Measurements from ENCODE around the gene SELENBP1.
A peak's percentile ranks its signal among the peaks of the same experiment; 100 is the strongest.
"Not testable (repeated sequence)": the region's sequence is repeated elsewhere in the genome, so short reads cannot be mapped to it uniquely, and the experiment has no call there.

SELENBP1 gene

DNA sequence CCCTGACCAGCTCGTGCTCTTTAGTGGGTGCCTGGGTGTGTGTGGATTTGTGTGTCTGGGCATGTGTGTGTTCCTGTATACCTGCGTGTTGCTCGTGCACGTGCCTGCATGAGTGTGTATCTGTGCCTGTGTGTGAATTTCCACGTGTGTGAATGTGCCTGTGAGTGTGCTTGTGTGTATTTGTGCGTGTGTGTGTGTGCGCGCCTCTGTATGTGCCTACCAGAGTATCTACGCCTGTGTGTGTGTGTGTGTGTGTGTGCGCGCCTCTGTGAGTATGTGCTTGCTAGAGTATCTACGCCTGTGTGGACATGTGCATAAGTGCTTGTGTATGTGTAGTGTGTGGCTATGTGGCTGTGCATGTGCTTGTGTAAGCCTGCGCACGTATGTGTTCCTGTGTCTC, 691 bp upstream of the SELENBP1 start:
- DNase-seq = no peak

DNA sequence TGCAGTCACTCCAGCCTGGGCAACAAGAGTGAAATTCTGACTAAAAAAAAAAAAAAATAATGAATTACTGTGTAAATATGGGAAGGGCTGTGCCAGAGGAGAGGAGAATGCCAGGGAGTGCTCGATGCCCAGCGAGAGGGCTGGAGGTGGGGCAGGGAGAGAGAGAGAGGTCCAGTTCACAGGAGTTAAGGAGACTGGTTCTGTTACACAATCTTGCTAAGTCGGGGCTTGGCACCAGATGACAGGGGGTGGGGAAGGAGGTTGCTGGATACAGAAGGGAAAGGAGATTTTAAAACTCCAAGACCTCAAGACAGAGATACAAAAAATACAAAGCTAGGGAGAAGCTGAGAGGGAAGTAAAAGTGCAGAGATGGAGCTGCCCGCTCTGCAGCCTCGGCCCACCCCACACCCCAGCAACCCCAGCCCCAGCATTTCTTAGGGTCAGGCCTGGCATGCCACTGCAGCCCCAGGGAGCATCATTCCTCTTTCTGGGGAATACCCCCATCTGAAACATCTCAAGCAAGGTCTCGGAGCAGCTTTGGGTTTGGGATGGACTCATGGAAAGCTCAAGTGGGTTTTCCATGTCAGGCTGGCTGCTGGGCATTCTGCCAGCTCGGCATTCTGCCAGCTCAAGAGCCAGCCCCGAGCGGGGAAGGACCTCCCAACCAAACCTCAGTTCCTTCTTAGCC, 991 bp downstream of the SELENBP1 start:
- DNase-seq = no peak

DNA sequence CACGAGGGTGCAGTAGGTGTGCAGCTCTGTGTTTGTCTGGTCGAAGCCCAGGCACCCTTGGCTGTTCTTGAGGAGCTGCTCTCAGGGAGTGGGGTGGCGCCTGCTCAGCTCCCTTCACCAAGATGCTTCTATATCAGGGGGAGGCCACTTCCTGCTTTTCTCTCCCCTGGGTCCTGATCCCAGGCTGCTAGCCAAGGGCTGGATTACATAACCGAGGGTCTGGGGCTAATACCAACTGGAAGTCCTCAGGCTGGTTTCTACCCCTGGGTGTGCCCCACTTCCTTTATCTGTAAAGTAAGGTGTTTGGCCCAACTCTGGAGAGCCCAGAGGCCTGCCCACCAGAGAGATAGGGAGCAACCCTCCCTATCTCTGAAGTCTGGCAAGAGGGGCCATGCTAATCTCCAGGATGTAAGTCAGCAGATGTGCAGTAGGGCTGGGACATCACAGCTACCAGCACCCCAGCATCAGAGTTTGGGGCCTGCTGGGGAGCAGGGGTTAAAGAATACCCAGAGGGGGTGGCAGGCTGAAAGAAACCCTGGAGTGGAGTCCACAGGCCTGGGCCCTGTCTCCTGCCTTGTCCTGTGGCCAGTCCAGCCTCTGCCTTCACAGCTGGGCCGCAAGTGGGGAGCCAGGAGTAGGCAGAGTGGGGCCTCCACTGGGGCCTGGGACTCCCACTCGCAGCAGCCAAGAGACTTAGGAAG, 2.1 kb downstream of the SELENBP1 start:
- peak; percentile 7 to 16 for DNase-seq

DNA sequence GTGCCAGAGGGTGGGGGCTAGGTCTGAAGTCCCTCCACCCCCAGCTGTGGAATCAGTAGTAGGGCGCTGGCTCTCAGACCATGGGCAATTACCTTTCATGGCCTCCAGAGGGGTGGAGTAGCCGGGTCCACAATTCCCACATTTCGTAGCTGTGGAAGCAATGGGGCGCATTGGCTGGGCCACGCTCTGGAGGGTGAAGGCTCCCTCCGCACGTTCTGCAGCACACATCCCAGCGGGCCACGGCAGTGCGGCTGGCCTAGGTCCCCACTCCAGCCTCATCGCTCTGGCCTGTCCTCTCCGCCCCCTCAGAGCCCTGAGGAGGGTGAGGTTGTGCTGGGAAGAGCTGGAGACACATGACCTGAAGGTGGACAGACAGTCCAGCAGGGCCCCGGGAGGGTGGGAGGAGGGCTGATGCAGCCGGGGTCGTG, 2.9 kb downstream of the SELENBP1 start:
- DNase-seq = no peak

DNA sequence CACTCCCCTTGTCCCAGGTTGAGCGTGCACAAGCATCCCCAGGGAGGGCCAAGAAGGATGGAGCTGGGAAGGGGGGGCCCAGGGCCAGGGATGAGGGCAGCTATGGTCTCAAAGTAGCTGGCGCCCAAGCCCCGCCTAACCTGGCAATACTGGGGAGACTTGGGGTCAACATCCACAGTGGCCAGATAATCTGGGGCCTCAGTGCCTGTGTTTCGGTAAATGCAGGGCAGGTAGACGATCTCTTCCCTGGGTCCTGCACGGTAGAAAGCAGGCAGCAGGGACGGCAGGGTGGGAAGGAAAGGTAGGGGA, 3.2 kb downstream of the SELENBP1 start:
- no peak for DNase-seq

DNA sequence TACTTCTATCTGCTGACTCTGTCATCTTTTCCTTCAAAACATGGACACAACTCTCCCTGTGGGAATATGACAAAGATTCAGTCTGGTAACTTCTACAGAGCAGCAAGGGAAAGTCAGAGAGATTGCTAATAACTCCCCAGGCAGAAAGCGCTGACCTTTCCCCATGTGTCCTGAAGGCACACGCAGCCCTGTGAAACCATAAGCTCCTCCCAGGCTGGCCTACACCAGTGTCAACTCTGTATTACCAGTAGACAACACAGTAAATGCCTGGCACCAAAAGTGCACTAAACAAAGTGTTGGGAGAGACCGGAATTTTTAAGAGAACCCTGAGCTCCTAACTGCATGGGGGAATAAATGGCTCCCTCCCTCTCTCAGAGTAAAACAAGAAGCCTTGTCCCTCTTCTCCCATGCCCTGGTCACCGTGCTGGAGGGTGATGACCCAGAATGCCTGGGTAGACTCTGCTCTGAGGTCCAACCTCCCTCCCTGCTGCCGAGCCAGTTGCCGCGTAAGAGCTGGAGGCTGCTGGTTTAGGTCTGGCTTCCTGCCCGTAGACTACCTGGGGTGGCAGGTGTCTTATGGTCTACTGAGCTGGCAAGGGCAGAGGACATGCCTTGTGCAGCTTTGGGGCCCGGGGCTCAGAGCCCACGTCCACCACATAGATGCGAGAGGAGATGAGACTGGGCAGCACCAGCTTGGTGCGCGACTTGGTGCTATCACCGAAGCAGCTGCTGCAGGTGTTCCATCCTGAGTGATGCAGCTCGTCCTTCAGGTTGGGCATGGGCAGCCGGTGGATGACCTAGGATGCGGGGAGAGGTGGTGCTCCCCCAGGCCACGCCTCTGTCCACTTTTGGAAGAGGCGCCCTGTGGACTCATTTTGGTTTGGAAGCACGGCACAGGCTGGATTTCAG, 3.9 kb downstream of the SELENBP1 start:
- DNase-seq = no peak

DNA sequence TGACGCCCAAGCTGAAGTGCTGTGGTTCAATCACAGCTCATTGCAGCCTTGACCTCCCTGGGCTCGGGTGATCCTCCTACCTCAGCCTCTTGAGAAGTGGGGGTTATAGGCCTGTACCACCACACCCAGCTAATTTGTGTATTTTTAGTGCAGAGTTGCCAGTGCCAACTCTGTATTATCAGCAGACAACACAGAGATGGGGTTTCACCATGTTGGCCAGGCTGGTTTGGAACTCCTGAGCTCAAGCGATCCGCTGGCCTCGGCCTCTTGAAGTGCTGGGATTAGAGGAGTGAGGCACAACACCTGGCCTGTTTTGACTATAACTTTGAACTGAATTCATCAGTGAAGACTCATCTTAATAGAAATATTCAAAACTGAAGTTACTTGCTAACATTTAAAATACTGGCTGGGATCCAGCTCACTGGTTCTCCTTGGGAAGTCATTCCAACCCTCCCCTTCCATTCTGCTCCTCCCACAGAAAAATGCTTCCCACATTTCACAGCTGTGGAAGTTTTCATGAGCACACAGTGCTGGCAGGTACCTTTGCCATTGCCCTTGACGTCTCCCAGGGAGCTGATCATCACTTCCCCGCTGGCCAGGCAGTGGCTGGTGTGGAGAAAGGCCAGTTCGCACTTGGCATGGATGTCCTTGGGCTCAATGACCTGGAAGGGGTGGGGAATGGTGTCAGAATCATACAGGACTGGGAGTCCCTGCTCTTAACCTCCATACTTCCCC, 4.7 kb downstream of the SELENBP1 start:
- DNase-seq = no peak

DNA sequence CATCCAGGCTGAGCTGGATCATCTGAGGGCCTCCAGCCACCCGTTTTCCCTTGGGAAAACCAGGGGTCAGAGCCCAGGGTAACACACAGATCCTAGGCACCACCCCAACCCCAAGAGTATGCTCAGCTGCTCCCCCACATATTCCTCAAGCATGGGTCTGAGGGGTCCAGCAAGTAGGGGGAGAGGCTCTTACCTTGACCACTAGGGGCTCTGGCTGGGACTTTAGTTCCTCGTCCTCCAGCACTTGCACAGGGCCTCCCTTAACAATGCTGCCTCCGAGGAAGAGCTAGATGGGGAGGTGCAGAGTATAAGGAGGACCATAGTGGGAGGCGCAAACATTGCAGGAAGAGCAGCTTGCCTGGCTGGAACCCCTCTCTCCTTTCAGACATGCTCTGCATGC, 7.5 kb downstream of the SELENBP1 start:
- no peak for DNase-seq

DNA sequence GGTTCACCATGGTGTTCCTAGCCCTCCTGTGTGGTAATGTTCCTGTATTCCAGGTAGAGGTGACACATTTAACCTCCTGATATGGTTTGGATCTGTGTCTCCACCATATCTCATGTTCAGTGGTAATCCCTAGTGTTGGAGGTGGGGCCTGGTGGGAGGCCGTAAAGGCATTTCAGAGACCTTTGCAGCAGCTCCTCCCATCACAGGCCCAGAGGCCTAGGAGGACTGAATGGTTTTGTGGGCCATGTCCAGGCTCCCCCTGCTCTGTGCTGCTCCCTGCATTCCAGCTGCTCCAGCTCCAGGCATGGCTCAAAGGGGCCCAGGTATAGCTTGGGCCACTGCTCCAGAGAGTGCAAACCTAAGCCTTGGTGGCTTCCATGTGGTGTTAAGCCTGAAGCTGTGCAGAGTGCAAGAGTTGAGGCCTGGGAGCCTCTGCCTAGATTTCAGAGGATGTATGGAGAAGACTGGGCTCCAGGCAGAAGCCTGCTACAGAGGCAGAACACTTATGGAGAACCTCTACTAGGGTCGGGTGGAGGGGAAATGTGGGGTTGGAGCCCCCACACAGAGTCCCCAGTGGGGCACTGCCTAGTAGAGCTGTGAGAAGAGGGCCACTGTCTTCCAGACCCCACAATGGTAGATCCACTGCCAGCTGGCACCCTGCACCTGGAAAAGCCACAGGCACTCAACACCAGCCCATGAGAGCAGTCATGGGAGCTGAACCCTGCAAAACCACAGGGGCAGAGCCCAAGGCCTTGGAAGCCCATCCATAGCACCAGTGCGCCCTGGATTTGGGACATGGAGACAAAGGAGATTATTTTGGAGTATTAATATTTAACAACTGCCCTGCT, 10.0 kb downstream of the SELENBP1 start:
- DNase-seq = no peak

DNA sequence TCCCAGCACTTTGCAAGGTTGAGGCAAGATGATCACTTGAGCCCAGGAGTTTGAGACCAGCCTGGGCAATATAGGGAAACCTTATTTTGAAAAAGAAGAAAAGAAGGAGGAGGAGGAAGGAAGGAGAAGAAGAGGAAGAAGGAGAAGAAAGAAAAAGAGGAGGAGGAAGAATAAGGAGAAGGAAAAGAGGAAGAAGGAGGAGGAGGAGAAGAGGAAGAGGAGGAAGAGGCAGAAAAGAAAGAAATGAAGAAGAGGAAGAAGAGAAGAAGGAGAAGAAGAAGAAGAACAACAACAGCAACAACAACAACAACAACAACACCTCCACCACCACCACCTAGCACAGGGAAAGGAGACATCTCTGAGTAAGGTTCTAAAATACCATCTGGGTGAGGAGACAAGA, 10.6 kb downstream of the SELENBP1 start:
- DNase-seq = no peak

DNA sequence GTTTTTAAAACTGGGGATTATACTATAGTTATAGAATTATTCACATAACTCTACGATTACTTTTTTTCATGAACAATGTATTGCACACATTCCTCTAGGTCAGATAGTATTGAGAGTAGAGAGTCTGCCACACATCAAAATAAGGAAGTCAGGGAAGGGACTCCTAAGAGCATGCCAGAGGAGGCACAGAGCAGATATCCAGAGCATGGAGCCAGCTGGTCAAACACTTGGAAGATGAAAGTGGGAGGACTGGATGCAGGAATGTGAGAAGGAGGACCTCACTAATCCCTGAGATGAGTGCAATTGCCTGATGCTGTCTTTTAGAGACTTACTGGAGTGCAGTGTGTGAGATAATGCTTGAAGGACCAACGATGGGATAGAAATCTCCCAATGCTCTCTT, 15.8 kb downstream of the SELENBP1 start:
- DNase-seq = no peak

DNA sequence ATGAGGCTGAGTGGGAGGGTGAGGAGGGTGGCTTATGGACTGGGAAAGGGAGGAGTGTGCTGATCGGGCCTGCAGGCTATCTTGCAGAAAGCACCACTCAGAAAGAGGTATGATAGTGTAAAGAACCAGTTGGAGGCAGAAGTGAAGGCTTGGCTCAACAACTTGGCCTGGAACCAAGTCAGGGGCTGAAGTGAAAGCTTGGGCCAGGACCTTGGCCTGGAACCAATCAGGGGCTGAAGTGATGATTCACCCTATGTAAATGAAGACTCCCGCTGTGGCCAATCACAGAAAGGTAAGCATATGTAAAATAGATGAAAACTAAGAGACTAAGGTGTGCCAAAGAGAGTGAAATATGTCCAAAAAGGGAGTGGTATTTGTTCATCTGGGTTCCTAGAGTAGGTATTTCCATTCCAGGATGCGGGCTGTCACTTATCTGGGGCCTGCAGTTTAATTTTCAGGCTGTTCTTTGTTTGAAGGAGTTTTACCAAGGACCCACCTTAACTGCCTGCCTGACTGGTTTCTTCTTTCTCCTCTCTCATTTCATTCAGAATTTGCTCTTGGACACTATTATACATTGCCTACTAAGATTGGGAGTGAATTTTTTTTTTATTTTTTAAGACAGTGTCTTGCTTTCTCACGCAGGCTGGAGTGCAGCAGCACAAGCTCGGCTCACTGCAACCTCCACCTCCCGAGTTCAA, 20.3 kb downstream of the SELENBP1 start:
- no peak for DNase-seq

DNA sequence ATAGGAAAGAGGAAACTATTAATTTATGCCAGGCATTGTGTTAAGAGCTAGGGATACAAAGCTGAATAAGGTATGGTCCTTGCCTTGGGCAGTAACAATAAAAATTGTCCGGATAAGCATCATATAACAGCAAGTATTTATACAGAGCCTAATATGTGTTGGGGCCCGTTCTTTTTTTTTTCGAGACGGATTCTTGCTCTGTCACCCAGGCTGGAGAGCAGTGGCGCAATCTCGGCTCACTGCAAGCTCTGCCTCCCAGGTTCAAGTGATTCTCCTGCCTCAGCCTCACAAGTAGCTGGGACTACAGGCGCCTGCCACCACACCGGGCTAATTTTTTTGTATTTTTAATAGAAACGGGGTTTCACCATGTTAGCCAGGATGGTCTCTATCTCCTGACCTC, 22.2 kb downstream of the SELENBP1 start:
- not testable (repeated sequence) for DNase-seq

DNA sequence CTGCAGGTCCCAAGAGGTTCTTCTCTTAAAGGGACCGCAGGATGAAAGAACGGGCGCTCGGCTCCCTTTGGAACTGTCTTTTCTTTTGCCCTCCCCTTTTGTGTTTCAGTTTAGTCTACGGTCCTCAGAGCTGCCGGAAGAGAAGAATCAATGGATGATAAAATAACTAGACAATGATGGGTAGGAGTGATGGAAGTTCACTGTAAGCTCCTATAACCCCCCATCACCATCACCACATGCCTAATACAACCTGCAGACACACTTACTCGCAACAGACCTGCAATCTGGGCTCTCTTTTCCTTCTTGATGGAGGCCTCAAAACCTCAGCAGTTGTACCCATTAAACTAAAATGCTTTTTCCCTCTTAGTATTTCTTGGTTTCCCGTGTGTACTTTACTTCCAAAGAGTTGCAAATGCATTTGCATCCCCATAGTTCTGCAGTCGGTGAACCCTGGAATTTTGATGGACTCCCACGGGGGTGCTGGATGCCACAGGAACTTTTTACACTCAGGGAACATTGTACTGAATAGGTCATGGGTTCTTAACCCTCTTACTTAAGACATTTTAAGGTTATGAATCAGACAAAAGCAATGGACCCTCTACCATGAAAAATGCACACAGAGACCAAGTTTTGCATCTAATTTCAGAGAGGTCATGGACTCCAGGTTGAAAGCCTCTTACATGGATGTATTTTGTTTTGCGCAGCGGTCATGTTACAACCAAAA, 24.8 kb downstream of the SELENBP1 start:
- no peak for DNase-seq

DNA sequence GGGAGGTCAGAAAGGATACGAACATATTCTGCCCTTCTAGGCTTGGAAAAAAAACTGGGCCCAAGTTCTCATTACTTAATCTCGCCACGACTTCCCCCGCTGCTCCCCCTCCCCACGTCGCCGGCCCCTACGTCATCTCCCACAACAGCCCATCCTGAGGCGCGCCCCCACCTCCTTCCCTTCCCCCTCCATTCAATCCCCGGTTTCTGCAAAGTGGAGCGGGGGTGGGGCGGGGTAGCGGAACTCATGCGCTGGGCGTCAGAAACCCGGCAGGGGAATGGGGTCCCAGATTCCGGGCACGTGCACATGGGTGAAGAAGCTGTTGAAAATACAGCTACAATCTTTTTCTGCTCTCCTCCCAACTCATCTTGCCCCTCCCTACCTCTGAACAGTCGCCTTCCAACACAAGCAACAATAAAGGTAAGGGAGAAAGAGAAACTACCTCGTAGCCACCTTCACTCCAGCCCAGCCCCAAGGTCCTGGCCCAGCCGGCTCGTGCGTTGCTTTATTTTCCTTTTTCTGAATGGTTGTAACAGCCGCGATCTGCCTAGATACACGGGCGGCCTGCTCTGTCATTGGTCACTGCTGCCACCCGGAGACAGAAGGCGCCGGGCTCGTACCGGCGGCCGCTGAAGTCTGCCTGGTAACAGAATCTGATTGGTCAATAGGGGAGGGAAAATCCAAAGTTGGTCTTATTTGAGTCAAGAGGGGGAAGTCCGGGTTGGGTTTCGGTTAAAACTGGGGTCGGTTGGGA, 25.6 kb downstream of the SELENBP1 start, which contains the start of gene RFX5:
Gene RFX5, minus strand, starts transcription at position 484 of the 754 bp plus-strand sequence. CDS start 932 bp downstream, outside the sequence.
- peak; percentile 98 to 99 for DNase-seq

DNA sequence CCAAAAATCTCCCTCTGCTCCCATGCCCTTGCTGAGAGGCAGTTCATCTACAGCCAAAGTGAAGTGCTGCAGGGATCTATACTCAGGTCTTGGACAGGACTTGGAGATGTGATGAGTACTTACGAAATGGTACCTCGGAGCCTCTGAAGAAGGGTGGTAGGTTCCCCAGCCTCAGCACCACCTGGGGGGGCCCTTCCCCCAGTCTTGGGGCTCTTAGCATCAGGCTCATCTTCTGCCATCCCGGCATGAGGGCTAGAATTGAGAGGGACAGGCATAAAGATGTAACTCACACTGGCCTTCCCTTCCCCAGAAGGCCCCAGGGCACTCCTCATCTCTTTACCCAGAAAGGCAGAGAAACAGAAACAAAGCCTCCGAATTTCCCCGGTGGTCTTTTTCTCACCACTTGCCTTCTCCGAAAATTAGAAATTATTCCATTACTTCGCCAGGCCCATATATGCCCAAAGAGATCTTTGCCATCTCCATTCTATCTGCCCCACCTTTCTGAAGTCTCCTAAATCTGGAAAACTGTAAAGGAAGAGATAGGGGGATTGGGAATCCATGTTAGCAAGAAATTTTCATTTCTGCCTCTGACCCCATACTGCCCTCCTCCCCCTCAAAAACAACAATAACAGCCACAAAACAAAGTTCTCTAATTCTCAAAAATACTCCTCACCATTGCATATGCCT, 26.3 kb downstream of the SELENBP1 start:
- DNase-seq = no peak

DNA sequence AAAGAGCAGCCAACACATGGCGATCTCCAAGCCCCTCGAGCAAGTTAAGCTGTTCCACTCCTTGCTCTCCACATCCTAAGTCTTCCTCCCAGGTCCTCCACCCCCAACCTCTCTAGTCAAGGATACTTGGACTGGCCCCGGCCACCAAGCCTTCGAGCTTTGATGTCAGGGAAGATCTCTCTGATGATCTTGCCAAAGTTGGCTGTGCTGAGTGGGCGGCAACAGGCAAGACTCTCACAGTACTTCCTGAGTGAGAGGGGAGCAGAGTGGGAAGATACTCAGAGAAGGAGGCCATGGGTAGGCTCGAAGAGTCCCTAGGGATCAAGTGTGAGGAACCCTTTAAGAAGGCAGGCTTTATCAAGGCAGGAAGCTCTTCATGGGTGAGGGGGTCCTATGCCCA, 28.2 kb downstream of the SELENBP1 start:
- no peak for DNase-seq

DNA sequence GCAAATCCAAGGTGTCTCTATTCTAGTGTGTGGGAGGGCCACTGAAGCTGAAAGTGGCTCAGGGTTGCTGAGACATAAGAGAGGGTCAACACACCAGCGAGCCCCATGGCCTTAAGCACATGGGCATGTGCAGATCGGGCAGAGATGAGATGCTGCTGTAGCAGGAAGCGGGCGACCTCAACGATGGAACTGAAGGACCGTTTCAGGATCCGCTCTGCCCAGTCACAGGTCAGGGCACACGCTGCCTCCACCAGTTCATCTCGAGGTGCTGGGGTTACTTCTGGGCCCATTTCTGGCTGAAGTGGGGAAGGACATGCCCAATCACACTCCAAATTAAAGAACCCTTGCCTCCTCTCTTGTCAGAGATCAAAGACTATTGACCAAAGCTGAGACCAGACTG, 28.9 kb downstream of the SELENBP1 start:
- DNase-seq = no peak

DNA sequence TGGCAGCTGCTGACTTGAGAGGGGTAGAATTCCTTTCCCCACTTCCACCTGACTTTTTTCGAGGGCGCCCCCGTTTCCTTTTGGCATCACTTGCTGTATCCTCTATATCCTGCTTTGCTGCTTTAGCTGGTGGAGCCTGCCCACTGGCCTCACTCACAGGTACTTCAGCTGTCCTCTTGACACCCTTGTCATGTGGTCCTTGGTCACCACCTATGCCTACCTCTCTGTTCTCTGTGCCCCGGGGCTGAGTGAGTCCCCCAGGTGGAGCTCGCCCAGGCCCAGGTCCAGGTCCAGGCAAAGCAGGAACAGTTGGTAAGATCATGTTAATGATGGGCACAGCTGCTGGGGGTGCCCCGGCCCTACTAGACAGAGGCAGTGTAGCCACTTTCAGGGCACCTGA, 29.9 kb downstream of the SELENBP1 start:
- no peak for DNase-seq

All from AML-193 (cell line).